Suprapubic skin (tissue), 4 donors: ENCODE measurements around the gene CTNNA1. TPM values are rescaled to one million over a fixed set of nuclear protein-coding genes. Genes with fewer than 3 reads are reported as not detected.

Experiments
- DNase-seq, 2 donors: peaks; one replicate each; pipeline ENCODE4 v3.0.0-alpha.2; 2019; ENCODE audit warnings: low spot score in 2 of 2
- H3K27ac ChIP-seq: fragments of 200-600 bp; sonication (generic); one replicate; pipeline ENCODE4 v1.5.1; 2019
- H3K27me3 ChIP-seq: fragments of 200-600 bp; sonication (generic); one replicate; pipeline ENCODE4 v1.5.1; 2019
- H3K36me3 ChIP-seq: fragments of 200-600 bp; sonication (generic); one replicate; pipeline ENCODE4 v1.5.1; 2019
- H3K4me1 ChIP-seq: fragments of 200-600 bp; sonication (generic); one replicate; pipeline ENCODE4 v1.5.1; 2019
- H3K4me3 ChIP-seq: fragments of 200-600 bp; sonication (generic); one replicate; pipeline ENCODE4 v1.5.1; 2019; ENCODE audit warnings: mild to moderate bottlenecking
- H3K9me3 ChIP-seq: fragments of 200-600 bp; sonication (generic); one replicate; pipeline ENCODE4 v1.5.1; 2019
- EP300 ChIP-seq: sonication (generic); formaldehyde crosslinking; IDR thresholded peaks from one replicate; pipeline ENCODE4 v1.6.1; 2017; ENCODE audit warnings: antibody characterized with exemption
- POLR2A ChIP-seq, 2 donors: fragments of 450-650 bp; IDR thresholded peaks; one replicate each; pipeline ENCODE4 v1.6.1; 2017; ENCODE audit warnings: antibody characterized with exemption in 2 of 2, mild to moderate bottlenecking in 2 of 2, moderate library complexity in 2 of 2
- POLR2AphosphoS5 ChIP-seq, 3 donors: sonication (generic); formaldehyde crosslinking; IDR thresholded peaks; one replicate each; pipeline ENCODE4 v1.6.1; 2017; ENCODE audit warnings: antibody characterized with exemption in 3 of 3
- WGBS: methylation state at CpG from one replicate; pipeline ENCODE4 v1.1.5; 2018; 5-methylcytosine and 5-hydroxymethylcytosine counted together
- total RNA-seq, 4 donors: library from RNA; depleted of rRNA; stranded (reverse); fragments of >200 nt; gene quantifications; one replicate each; pipeline ENCODE4 v1.1.0, GENCODE V29; 2016
- TF ChIP-seq, protein P1 (sequence below), 2 donors: fragments of 200-600 bp in 1 of 2; fragments of 450-650 bp in 1 of 2; sonication (generic) in 1 of 2; IDR thresholded peaks; one replicate each; pipeline ENCODE4 v1.5.1; 2016 to 2019; ENCODE audit warnings: antibody characterized with exemption in 2 of 2, mild to moderate bottlenecking in 1 of 2, moderate library complexity in 1 of 2

CTNNA1 gene
- total RNA-seq, 4 donors from 2014 or later = 260 to 332 (median 279) TPM

DNA sequence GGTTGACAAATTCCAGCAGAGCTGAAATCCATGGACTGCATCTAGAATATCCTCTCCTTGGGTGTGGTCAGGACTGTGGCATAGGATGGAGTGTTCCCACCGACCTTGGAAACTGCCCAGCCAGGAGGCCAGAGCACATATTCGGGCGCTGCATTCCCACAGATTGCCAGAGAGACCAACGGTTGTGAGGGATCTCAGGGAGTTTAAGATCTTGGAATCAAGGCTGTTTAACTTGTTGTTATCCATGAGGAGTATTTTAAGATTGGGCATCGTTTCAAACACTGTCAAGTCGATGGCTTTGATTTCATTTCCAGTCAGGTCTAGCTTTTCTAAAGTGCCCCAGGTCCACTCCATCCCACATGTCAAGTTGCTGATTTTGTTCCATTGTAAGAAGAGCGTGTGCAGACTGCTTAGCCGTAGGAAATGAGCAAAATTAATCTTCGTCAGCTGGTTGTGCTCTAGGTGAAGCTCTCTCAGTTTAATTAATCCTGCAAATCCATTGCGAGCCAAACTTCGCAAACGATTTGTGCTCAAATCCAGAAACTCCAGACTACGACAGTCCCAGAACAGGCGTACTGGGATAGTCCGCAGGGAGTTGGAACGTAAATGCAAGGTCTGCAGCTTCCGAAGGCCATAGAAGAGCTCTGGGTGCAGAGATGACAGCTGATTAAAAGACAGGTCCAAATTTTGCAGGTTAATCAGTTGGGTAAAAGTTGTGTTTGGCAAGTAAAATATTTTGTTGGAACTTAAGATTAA is 120.4 kb downstream of the CTNNA1 start:
- Histone ChIP-seq H3K27ac (no peak overlapping the region), H3K4me3 (no peak overlapping the region), H3K4me1 (peaks cover 55% of the 10 kb centered on the region), H3K27me3 (no peaks in the 10 kb centered on the region), H3K9me3 (no peaks in the 10 kb centered on the region), H3K36me3 (no peaks in the 10 kb centered on the region)
- TF ChIP-seq, protein P1, sequence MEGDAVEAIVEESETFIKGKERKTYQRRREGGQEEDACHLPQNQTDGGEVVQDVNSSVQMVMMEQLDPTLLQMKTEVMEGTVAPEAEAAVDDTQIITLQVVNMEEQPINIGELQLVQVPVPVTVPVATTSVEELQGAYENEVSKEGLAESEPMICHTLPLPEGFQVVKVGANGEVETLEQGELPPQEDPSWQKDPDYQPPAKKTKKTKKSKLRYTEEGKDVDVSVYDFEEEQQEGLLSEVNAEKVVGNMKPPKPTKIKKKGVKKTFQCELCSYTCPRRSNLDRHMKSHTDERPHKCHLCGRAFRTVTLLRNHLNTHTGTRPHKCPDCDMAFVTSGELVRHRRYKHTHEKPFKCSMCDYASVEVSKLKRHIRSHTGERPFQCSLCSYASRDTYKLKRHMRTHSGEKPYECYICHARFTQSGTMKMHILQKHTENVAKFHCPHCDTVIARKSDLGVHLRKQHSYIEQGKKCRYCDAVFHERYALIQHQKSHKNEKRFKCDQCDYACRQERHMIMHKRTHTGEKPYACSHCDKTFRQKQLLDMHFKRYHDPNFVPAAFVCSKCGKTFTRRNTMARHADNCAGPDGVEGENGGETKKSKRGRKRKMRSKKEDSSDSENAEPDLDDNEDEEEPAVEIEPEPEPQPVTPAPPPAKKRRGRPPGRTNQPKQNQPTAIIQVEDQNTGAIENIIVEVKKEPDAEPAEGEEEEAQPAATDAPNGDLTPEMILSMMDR (IDR thresholded peaks at IDR 0.05) = no peak
- TF ChIP-seq EP300 = no peak
- no peak for TF ChIP-seq POLR2AphosphoS5 (IDR thresholded peaks at IDR 0.05)
- TF ChIP-seq POLR2A (IDR thresholded peaks at IDR 0.05) = no peak
- WGBS = 73% methylated on average over 17 of the region's 17 CpGs
- no peak for DNase-seq

GRCh38 chr5:138874241-138874640 is 121.0 kb downstream of the CTNNA1 start:
- no peak overlapping the region for H3K4me3 ChIP-seq
- H3K27me3 ChIP-seq = no peaks in the 10 kb centered on the region
- no peak for TF ChIP-seq EP300
- no peak for TF ChIP-seq POLR2A (IDR thresholded peaks at IDR 0.05)
- TF ChIP-seq, protein P1 (IDR thresholded peaks at IDR 0.05) = no peak
- TF ChIP-seq POLR2AphosphoS5 (IDR thresholded peaks at IDR 0.05) = no peak
- no peaks in the 10 kb centered on the region for H3K36me3 ChIP-seq
- no peak overlapping the region for H3K27ac ChIP-seq
- 66% methylated on average over 6 of the region's 6 CpGs for WGBS
- H3K9me3 ChIP-seq = no peaks in the 10 kb centered on the region
- DNase-seq = no peak
- peaks cover 61% of the 10 kb centered on the region for H3K4me1 ChIP-seq

- Histone ChIP-seq H3K27me3 (no peaks in the 10 kb centered on the region), H3K27ac (no peak within 1 kb of the TSS), H3K4me1 (peaks cover 60% of the 10 kb centered on the region), H3K4me3 (peak within 1 kb of the TSS; percentile 6), H3K36me3 (no peaks in the 10 kb centered on the region), H3K9me3 (no peaks in the 10 kb centered on the region)
- no peak for DNase-seq
- TF ChIP-seq EP300 = no peak
- TF ChIP-seq POLR2A (IDR thresholded peaks at IDR 0.05) = no peak
- TF ChIP-seq POLR2AphosphoS5 (IDR thresholded peaks at IDR 0.05) = no peak
- TF ChIP-seq, protein P1 (IDR thresholded peaks at IDR 0.05) = no peak
- 61% methylated on average over 18 of the region's 18 CpGs for WGBS
Observed at GRCh38 chr5:138874771-138875551, 121.7 kb downstream of the CTNNA1 start, which contains the start of gene LRRTM2. Gene LRRTM2 (minus strand): TSS chr5:138875335. CDS start chr5:138874911, 424 bp downstream.

DNA sequence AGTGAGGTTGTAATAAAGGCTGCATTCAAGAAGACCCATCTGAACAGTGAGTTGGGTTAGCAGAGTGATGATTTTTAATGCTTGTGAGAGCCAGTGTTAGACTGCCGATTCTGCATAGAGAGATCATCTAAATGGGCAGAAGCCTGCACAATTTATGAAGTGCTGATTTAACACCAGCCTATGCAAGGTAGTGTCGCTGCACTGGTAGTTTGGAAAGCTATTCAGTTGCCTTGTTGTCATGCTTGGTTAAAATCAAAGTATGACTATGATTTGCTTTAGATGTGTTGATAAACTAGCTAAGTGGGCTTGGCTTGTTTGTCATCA is 122.3 kb downstream of the CTNNA1 start:
- Histone ChIP-seq H3K4me3 (peak overlapping the region; percentile 6), H3K4me1 (peaks cover 54% of the 10 kb centered on the region), H3K9me3 (no peaks in the 10 kb centered on the region), H3K36me3 (no peaks in the 10 kb centered on the region), H3K27ac (no peak overlapping the region), H3K27me3 (no peaks in the 10 kb centered on the region)
- 71% methylated on average over 2 of the region's 2 CpGs for WGBS
- TF ChIP-seq POLR2A (IDR thresholded peaks at IDR 0.05) = no peak
- no peak for DNase-seq

DNA sequence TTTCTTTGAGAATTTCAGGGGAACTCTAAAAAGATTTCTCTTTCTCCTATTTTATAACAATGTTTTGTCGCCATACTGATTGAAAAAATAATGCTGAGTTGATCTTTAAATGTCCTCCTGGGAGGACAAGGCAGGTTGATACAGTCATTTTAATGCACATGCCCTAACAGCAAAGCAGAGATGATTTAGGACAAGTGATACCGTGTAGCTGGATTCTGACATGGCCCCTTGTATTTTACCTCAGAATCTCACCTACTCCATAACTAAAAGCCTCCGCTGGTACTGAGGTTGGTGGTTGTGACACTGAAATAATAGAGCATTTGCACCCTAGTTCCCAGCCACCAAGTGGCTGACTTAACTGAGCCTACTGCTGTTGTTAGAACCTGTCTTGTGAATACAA is 122.7 kb downstream of the CTNNA1 start:
- H3K4me3 ChIP-seq = no peak overlapping the region
- DNase-seq = no peak
- H3K27me3 ChIP-seq = no peaks in the 10 kb centered on the region
- no peaks in the 10 kb centered on the region for H3K36me3 ChIP-seq
- 90% methylated on average over 3 of the region's 3 CpGs for WGBS
- no peak for TF ChIP-seq POLR2A (IDR thresholded peaks at IDR 0.05)
- TF ChIP-seq, protein P1 (IDR thresholded peaks at IDR 0.05) = no peak
- TF ChIP-seq POLR2AphosphoS5 (IDR thresholded peaks at IDR 0.05) = no peak
- no peak for TF ChIP-seq EP300
- H3K4me1 ChIP-seq = peaks cover 50% of the 10 kb centered on the region
- H3K27ac ChIP-seq = no peak overlapping the region
- H3K9me3 ChIP-seq = no peaks in the 10 kb centered on the region
